Osteoblast (primary cell): ENCODE data around the gene TCF15. TPM values are rescaled to one million over a fixed set of nuclear protein-coding genes. Genes with fewer than 3 reads are reported as not detected.
"Not testable (repeated sequence)": the region's sequence is repeated elsewhere in the genome, so short reads cannot be mapped to it uniquely, and the experiment has no call there.

Experiments
- DNase-seq: peaks from one replicate; pipeline ENCODE4 v3.0.0; 2011; ENCODE audit warnings: low spot score, mixed read lengths; ENCODE audit not compliant: insufficient read length; ENCODE audit errors: missing footprints
- H2AFZ ChIP-seq: 2 replicates; pipeline ENCODE4 v1.6.0; 2011; ENCODE audit warnings: mild to moderate bottlenecking, low read length
- H3K27ac ChIP-seq: 2 replicates; pipeline ENCODE4 v1.5.1; 2011; ENCODE audit warnings: mild to moderate bottlenecking, low read depth, low read length, moderate library complexity
- H3K27me3 ChIP-seq: 2 replicates; pipeline ENCODE4 v1.6.0; 2012; ENCODE audit warnings: mild to moderate bottlenecking, control low read depth, inconsistent platforms, low read length, moderate library complexity; ENCODE audit not compliant: insufficient read depth
- H3K36me3 ChIP-seq: 2 replicates; pipeline ENCODE4 v1.5.1; 2011; ENCODE audit warnings: mild to moderate bottlenecking, low read length, control low read depth, moderate library complexity; ENCODE audit not compliant: insufficient read depth
- H3K4me1 ChIP-seq: 2 replicates; pipeline ENCODE4 v1.5.1; 2011; ENCODE audit warnings: mild to moderate bottlenecking, low read length, control low read depth, moderate library complexity; ENCODE audit not compliant: insufficient read depth
- H3K4me2 ChIP-seq: 2 replicates; pipeline ENCODE4 v1.6.0; 2011; ENCODE audit warnings: mild to moderate bottlenecking, low read length; ENCODE audit not compliant: insufficient read depth
- H3K4me3 ChIP-seq: fragments of 200-600 bp; sonication (generic); 3 replicates; pipeline ENCODE4 v1.5.1; 2012; ENCODE audit warnings: mild to moderate bottlenecking, low read length, inconsistent platforms; ENCODE audit not compliant: insufficient read depth
- H3K79me2 ChIP-seq: 2 replicates; pipeline ENCODE4 v1.6.0; 2012; ENCODE audit warnings: mild to moderate bottlenecking, low read length, control low read depth, inconsistent platforms; ENCODE audit not compliant: insufficient read depth
- H3K9me3 ChIP-seq: 2 replicates; pipeline ENCODE4 v1.5.1; 2011; ENCODE audit warnings: low read depth, low read length, control low read depth
- H4K20me1 ChIP-seq: 2 replicates; pipeline ENCODE4 v1.6.0; 2012; ENCODE audit warnings: mild to moderate bottlenecking, low read length, control low read depth; ENCODE audit not compliant: insufficient read depth
- total RNA-seq: library from RNA; depleted of rRNA; stranded (reverse); fragments of >200 nt; gene quantifications from 2 replicates; pipeline ENCODE4 v1.2.3, GENCODE V29; 2012
- TF ChIP-seq, protein P1 (sequence below): IDR thresholded peaks from 2 replicates; pipeline ENCODE4 v1.5.1; 2011; ENCODE audit warnings: mild to moderate bottlenecking, low read depth, low read length, moderate library complexity; ENCODE audit errors: extremely low read depth

Gene TCF15
- total RNA-seq, 1 donor = not detected

DNA sequence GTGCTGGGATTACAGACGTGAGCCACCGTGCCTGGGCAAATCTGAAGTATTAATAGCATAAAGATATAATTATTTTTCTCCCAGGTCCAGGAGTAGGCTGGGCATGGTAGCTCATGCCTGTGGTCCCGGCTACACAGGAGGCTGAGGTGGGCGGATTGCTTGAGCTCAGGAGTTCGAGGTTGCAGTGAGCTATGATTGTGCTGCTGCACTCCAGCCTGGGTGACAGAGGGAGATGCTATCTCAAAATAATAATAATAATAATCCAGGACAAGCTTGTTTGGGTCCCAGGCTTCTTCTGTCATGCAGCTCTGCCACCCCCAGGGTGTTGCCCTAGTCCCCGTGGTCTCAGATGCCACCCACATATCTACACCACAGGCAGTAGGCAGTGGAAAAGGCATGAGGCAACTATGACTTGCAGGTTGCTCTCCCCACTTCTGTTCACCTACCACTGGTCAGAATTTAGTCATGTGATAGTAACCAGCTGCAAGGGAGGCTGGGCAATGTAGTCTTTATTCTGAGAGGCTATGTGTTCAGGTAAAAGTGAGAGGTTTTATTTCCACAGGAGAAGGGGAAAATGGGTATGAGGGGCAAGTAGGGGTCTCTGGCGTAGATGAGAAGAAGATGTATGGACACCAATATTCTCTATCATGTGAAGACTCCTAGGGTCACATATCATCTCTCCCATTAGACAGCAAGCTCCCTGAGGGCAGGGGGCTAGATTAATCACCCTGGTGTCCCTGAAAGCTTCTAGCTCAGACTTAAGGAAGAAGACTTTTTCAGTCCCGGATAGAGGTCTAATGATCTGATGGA, 25.7 kb downstream of the TCF15 start:
- H3K36me3 ChIP-seq = no peaks in the 10 kb centered on the region
- no peaks in the 10 kb centered on the region for H3K4me1 ChIP-seq
- no peak overlapping the region for H3K4me2 ChIP-seq
- no peaks in the 10 kb centered on the region for H3K9me3 ChIP-seq
- H4K20me1 ChIP-seq = no peaks in the 10 kb centered on the region
- H3K79me2 ChIP-seq = no peaks in the 10 kb centered on the region
- no peak overlapping the region for H3K4me3 ChIP-seq
- no peak overlapping the region for H2AFZ ChIP-seq
- TF ChIP-seq, protein P1, sequence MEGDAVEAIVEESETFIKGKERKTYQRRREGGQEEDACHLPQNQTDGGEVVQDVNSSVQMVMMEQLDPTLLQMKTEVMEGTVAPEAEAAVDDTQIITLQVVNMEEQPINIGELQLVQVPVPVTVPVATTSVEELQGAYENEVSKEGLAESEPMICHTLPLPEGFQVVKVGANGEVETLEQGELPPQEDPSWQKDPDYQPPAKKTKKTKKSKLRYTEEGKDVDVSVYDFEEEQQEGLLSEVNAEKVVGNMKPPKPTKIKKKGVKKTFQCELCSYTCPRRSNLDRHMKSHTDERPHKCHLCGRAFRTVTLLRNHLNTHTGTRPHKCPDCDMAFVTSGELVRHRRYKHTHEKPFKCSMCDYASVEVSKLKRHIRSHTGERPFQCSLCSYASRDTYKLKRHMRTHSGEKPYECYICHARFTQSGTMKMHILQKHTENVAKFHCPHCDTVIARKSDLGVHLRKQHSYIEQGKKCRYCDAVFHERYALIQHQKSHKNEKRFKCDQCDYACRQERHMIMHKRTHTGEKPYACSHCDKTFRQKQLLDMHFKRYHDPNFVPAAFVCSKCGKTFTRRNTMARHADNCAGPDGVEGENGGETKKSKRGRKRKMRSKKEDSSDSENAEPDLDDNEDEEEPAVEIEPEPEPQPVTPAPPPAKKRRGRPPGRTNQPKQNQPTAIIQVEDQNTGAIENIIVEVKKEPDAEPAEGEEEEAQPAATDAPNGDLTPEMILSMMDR = no peak
- no peak overlapping the region for H3K27ac ChIP-seq
- H3K27me3 ChIP-seq = peaks cover 8% of the 10 kb centered on the region
- no peak for DNase-seq

DNA sequence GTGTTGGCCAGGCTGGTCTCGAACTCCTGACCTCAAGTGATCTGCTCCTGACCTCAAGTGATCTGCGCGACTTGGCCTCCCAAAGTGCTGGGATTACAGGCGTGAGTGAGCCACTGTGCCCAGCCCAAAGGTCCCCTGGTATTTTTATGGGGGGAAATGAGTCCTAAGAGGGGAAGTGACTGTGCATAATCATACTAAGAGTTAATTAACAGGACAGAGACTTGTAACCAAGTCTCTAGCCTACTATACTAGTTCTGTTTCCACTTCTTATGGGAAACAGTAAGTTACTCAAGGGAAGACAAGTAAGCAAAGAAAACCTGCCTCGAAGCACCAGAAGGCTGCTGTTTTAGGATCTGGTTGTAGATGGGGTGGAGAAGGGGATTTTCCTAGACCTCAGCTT, 27.9 kb downstream of the TCF15 start:
- H2AFZ ChIP-seq = no peak overlapping the region

DNA sequence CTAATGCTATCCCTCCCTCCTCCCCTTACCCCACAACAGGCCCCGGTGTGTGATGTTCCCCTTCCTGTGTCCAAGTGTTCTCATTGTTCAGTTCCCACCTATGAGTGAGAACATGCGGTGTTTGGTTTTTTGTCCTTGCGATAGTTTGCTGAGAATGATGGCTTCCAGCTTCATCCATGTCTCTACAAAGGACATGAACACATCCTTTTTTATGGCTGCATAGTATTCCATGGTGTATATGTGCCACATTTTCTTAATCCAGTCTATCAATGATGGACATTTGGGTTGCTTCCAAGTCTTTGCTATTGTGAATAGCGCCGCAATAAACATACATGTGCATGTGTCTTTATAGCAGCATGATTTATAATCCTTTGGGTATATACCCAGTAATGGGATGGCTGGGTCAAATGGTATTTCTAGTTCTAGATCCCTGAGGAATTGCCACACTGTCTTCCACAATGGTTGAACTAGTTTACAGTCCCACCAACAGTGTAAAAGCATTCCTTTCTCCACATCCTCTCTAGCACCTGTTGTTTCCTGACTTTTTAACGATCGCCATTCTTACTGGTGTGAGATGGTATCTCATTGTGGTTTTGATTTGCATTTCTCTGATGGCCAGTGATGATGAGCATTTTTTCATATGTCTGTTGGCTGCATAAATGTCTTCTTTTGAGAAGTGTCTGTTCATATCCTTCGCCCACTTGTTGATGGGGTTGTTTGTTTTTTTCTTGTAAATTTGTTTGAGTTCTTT, 31.0 kb downstream of the TCF15 start:
- DNase-seq, H3K4me1 ChIP-seq, H3K4me3 ChIP-seq, H3K27ac ChIP-seq, H3K36me3 ChIP-seq, H3K9me3 ChIP-seq, H3K79me2 ChIP-seq, H3K4me2 ChIP-seq, H3K27me3 ChIP-seq, H2AFZ ChIP-seq, H4K20me1 ChIP-seq: not testable (repeated sequence)

More for the DNA sequence above, 27.9 kb downstream of the TCF15 start:
- TF ChIP-seq, protein P1 = no peak
- H3K4me2 ChIP-seq = no peak overlapping the region
- no peak for DNase-seq
- H3K36me3 ChIP-seq = no peaks in the 10 kb centered on the region
- peaks cover 7% of the 10 kb centered on the region for H3K27me3 ChIP-seq
- no peak overlapping the region for H3K27ac ChIP-seq
- no peaks in the 10 kb centered on the region for H3K79me2 ChIP-seq
- H4K20me1 ChIP-seq = no peaks in the 10 kb centered on the region
- no peak overlapping the region for H3K4me3 ChIP-seq
- H3K9me3 ChIP-seq = no peaks in the 10 kb centered on the region
- H3K4me1 ChIP-seq = no peaks in the 10 kb centered on the region

DNA sequence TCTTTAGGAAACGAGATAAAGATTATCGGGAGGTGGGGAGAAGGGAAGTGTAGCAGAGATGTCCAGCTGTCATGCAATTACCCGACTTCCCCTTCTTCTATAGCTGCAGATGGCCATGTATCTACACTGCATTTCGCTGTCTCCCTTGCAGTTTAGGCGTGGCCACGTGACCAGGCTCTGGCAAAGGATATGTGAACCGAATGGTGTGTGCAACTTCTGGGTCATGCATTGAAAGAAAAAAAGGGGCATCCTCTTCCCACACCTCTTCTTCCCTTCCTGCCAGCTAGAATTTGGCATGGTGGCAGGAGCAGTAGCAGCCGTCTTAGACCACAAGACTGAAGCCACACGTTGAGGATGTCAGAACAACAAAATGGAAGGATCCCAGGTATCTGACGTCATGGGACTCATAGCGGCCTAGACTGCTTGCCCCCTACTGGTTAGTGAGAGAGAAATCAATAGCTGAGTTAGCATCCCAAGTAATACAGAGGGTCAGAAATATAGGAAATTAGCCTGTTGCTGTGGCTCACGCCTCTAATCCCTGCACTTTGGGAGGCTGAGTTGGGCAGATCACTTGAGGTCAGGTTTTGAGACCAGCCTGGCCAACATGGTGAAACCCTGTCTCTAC, 32.8 kb downstream of the TCF15 start:
- Histone ChIP-seq H3K79me2 (no peaks in the 10 kb centered on the region), H3K4me2 (no peak overlapping the region), H4K20me1 (no peaks in the 10 kb centered on the region), H3K4me1 (no peaks in the 10 kb centered on the region), H3K27ac (no peak overlapping the region), H3K9me3 (no peaks in the 10 kb centered on the region), H3K36me3 (no peaks in the 10 kb centered on the region), H2AFZ (no peak overlapping the region), H3K27me3 (peaks cover 17% of the 10 kb centered on the region), H3K4me3 (no peak overlapping the region)
- no peak for DNase-seq
- TF ChIP-seq, protein P1 = peak; percentile 46
